WTC11 (cell line): Measurements from ENCODE around the gene CLSTN2. TPM values are rescaled to one million over a fixed set of nuclear protein-coding genes. Genes with fewer than 3 reads are reported as not detected.

Experiments
- ATAC-seq: fragments of 200-7000 bp; cut with Tn5 transposase; 2 replicates; pipeline ENCODE4 v1.10.0; 2021; ENCODE audit warnings: mild to moderate bottlenecking, moderate library complexity
- CTCF ChIA-PET: fragments of 300-600 bp; sonication (Branson Sonifier 250); formaldehyde crosslinking; loops from one replicate; lab custom pipeline; 2021; ENCODE audit warnings: antibody characterized with exemption; lab: Charles Lee
- POLR2A ChIA-PET: fragments of 350-600 bp; sonication (Branson Sonifier 250); formaldehyde crosslinking; loops from one replicate; lab custom pipeline; 2021; ENCODE audit warnings: antibody characterized with exemption; lab: Charles Lee
- DNase-seq: peaks from one replicate; pipeline ENCODE4 v3.0.0; 2021; ENCODE audit warnings: low spot score
- H3K27ac Mint-ChIP-seq: 2 replicates; pipeline ENCODE4 v1.8.0; 2021; ENCODE audit warnings: mixed read lengths
- H3K27me3 Mint-ChIP-seq: 2 replicates; pipeline ENCODE4 v1.8.0; 2021; ENCODE audit warnings: low read depth, mild to moderate bottlenecking, moderate library complexity, mixed read lengths
- H3K36me3 Mint-ChIP-seq: 2 replicates; pipeline ENCODE4 v1.8.0; 2021; ENCODE audit warnings: mixed read lengths
- H3K4me1 Mint-ChIP-seq: 2 replicates; pipeline ENCODE4 v1.8.0; 2022; ENCODE audit warnings: mixed read lengths
- H3K4me3 Mint-ChIP-seq: 2 replicates; pipeline ENCODE4 v1.8.0; 2021; ENCODE audit warnings: mild to moderate bottlenecking, moderate library complexity, mixed read lengths
- H3K9me3 Mint-ChIP-seq: 2 replicates; pipeline ENCODE4 v1.8.0; 2021; ENCODE audit warnings: mixed read lengths
- AR ChIP-seq: fragments of 250-450 bp; sonication (Bioruptor Pico); IDR thresholded peaks from 2 replicates; pipeline ENCODE4 v1.9.0; 2021; ENCODE audit warnings: mild to moderate bottlenecking
- E2F1 ChIP-seq: sonication (generic); formaldehyde crosslinking; IDR thresholded peaks from 2 replicates; pipeline ENCODE4 v1.8.0; 2022; ENCODE audit warnings: mild to moderate bottlenecking, missing genetic modification reagents
- E2F4 ChIP-seq: sonication (generic); formaldehyde crosslinking; IDR thresholded peaks from 2 replicates; pipeline ENCODE4 v1.8.1; 2022; ENCODE audit warnings: low read depth, mild to moderate bottlenecking, moderate library complexity, missing genetic modification reagents, borderline replicate concordance
- E2F5 ChIP-seq: sonication (generic); formaldehyde crosslinking; IDR thresholded peaks from 2 replicates; pipeline ENCODE4 v1.8.1; 2022; ENCODE audit warnings: mild to moderate bottlenecking, moderate library complexity, missing genetic modification reagents
- EMX1 ChIP-seq: fragments of 250-450 bp; sonication (Bioruptor Pico); IDR thresholded peaks from 2 replicates; pipeline ENCODE4 v1.8.0; 2021; ENCODE audit warnings: mild to moderate bottlenecking
- FOXJ3 ChIP-seq: sonication (generic); formaldehyde crosslinking; IDR thresholded peaks from 2 replicates; pipeline ENCODE4 v1.9.0; 2021; ENCODE audit warnings: missing genetic modification reagents, mild to moderate bottlenecking, borderline replicate concordance
- JAZF1 ChIP-seq: fragments of 250-450 bp; sonication (Bioruptor Pico); IDR thresholded peaks from 2 replicates; pipeline ENCODE4 v1.9.0; 2021; ENCODE audit warnings: moderate library complexity, mild to moderate bottlenecking, inconsistent platforms
- MAX ChIP-seq: sonication (generic); formaldehyde crosslinking; IDR thresholded peaks from 2 replicates; pipeline ENCODE4 v1.8.0; 2022; ENCODE audit warnings: mild to moderate bottlenecking, missing genetic modification reagents
- NFATC4 ChIP-seq: fragments of 250-450 bp; sonication (Bioruptor Pico); IDR thresholded peaks from 2 replicates; pipeline ENCODE4 v1.9.0; 2021; ENCODE audit warnings: mild to moderate bottlenecking
- OVOL2 ChIP-seq: fragments of 250-450 bp; sonication (Bioruptor Pico); IDR thresholded peaks from 2 replicates; pipeline ENCODE4 v1.9.0; 2021; ENCODE audit warnings: mild to moderate bottlenecking, borderline replicate concordance
- PREB ChIP-seq: sonication (generic); formaldehyde crosslinking; IDR thresholded peaks from 2 replicates; pipeline ENCODE4 v1.8.1; 2022; ENCODE audit warnings: mild to moderate bottlenecking, missing genetic modification reagents, moderate library complexity, borderline replicate concordance
- SMAD3 ChIP-seq: sonication (generic); formaldehyde crosslinking; IDR thresholded peaks from 2 replicates; pipeline ENCODE4 v1.8.0; 2022; ENCODE audit warnings: missing genetic modification reagents, mild to moderate bottlenecking, borderline replicate concordance
- SOX15 ChIP-seq: fragments of 250-450 bp; sonication (Bioruptor Pico); IDR thresholded peaks from 2 replicates; pipeline ENCODE4 v1.9.0; 2021; ENCODE audit warnings: mild to moderate bottlenecking
- STAT6 ChIP-seq: sonication (generic); formaldehyde crosslinking; conservative IDR thresholded peaks from 2 replicates; pipeline ENCODE4 v1.8.1; 2023; ENCODE audit warnings: mild to moderate bottlenecking, low read depth, missing genetic modification reagents, moderate library complexity
- TCF7 ChIP-seq: sonication (generic); formaldehyde crosslinking; IDR thresholded peaks from 2 replicates; pipeline ENCODE4 v1.8.0; 2022; ENCODE audit warnings: mild to moderate bottlenecking, low read depth, missing genetic modification reagents, moderate library complexity
- TEAD4 ChIP-seq: sonication (generic); formaldehyde crosslinking; IDR thresholded peaks from 2 replicates; pipeline ENCODE4 v1.8.0; 2022; ENCODE audit warnings: mild to moderate bottlenecking, missing genetic modification reagents
- ZNF121 ChIP-seq: sonication (generic); formaldehyde crosslinking; IDR thresholded peaks from 2 replicates; pipeline ENCODE4 v1.8.0; 2023; ENCODE audit warnings: missing genetic modification reagents
- ZNF317 ChIP-seq: sonication (generic); formaldehyde crosslinking; IDR thresholded peaks from 2 replicates; pipeline ENCODE4 v1.8.1; 2023; ENCODE audit warnings: low read depth, mild to moderate bottlenecking, moderate library complexity, missing genetic modification reagents, borderline replicate concordance
- ZNF396 ChIP-seq: fragments of 250-450 bp; sonication (Bioruptor Pico); IDR thresholded peaks from 2 replicates; pipeline ENCODE4 v1.8.0; 2021; ENCODE audit warnings: mild to moderate bottlenecking, moderate library complexity, borderline replicate concordance
- ZNF416 ChIP-seq: fragments of 250-450 bp; sonication (Bioruptor Pico); IDR thresholded peaks from 2 replicates; pipeline ENCODE4 v1.9.0; 2021; ENCODE audit warnings: mild to moderate bottlenecking, inconsistent platforms
- ZNF425 ChIP-seq: fragments of 250-450 bp; sonication (Bioruptor Pico); conservative IDR thresholded peaks from 2 replicates; pipeline ENCODE4 v1.9.0; 2021; ENCODE audit warnings: mild to moderate bottlenecking
- ZNF512 ChIP-seq: sonication (generic); formaldehyde crosslinking; IDR thresholded peaks from 2 replicates; pipeline ENCODE4 v1.8.1; 2022; ENCODE audit warnings: missing genetic modification reagents, borderline replicate concordance
- total RNA-seq: library from RNA; stranded (reverse); gene quantifications from 3 replicates; pipeline ENCODE4 v1.2.3, GENCODE V29; 2021

Gene CLSTN2
- total RNA-seq, 1 experiment from 2014 or later: 0.35 TPM

- no peak for TF ChIP-seq E2F5 (CRISPR knock-in tag)
- no peak for TF ChIP-seq E2F4 (CRISPR knock-in tag)
- TF ChIP-seq OVOL2: no peak
- no peak for TF ChIP-seq AR (CRISPR knock-in tag)
- TF ChIP-seq ZNF121 (CRISPR knock-in tag): no peak
- TF ChIP-seq ZNF416 (CRISPR knock-in tag): no peak
- no peak for TF ChIP-seq TCF7 (CRISPR knock-in tag)
These were observed 165.5 kb downstream of the CLSTN2 start (continued) for GRCh38 chr3:140100479-140100878.

GRCh38 chr3:140103166-140103565 lies 168.2 kb downstream of the CLSTN2 start:
- Mint-ChIP-seq H3K4me3 (no peak overlapping the region), H3K27me3 (no peaks in the 10 kb centered on the region), H3K36me3 (no peaks in the 10 kb centered on the region), H3K27ac (no peak overlapping the region), H3K4me1 (no peaks in the 10 kb centered on the region), H3K9me3 (peaks cover 22% of the 10 kb centered on the region)
- no peak for ATAC-seq
- ChIA-PET POLR2A (interaction anchor here (0.6 kb wide), 1 partner anchor 533 kb away, joined by 3 read pairs; no protein-coding TSS in a partner anchor), CTCF (no interaction called here)
- DNase-seq: no peak
- no peak for TF ChIP-seq E2F1 (CRISPR knock-in tag)
- no peak for TF ChIP-seq JAZF1
- no peak for TF ChIP-seq TEAD4 (CRISPR knock-in tag)
- TF ChIP-seq NFATC4 (CRISPR knock-in tag): no peak
- TF ChIP-seq MAX (CRISPR knock-in tag): no peak
- no peak for TF ChIP-seq ZNF425 (CRISPR knock-in tag)
- no peak for TF ChIP-seq ZNF512
- TF ChIP-seq PREB: no peak
- no peak for TF ChIP-seq FOXJ3
- no peak for TF ChIP-seq SOX15 (CRISPR knock-in tag)
- no peak for TF ChIP-seq ZNF317 (CRISPR knock-in tag)
- TF ChIP-seq SMAD3 (CRISPR knock-in tag): no peak
- TF ChIP-seq ZNF396 (CRISPR knock-in tag): no peak
- TF ChIP-seq EMX1 (CRISPR knock-in tag): no peak
- no peak for TF ChIP-seq STAT6
- no peak for TF ChIP-seq ZNF121 (CRISPR knock-in tag)
